Measurements from ENCODE around the gene TNFRSF19. TPM values are rescaled to one million over a fixed set of nuclear protein-coding genes. Genes with fewer than 3 reads are reported as not detected.

Gene TNFRSF19
- total and polyA plus RNA-seq, 2 experiments from 2014 or later: 19.8 to 25.3 TPM

DNA sequence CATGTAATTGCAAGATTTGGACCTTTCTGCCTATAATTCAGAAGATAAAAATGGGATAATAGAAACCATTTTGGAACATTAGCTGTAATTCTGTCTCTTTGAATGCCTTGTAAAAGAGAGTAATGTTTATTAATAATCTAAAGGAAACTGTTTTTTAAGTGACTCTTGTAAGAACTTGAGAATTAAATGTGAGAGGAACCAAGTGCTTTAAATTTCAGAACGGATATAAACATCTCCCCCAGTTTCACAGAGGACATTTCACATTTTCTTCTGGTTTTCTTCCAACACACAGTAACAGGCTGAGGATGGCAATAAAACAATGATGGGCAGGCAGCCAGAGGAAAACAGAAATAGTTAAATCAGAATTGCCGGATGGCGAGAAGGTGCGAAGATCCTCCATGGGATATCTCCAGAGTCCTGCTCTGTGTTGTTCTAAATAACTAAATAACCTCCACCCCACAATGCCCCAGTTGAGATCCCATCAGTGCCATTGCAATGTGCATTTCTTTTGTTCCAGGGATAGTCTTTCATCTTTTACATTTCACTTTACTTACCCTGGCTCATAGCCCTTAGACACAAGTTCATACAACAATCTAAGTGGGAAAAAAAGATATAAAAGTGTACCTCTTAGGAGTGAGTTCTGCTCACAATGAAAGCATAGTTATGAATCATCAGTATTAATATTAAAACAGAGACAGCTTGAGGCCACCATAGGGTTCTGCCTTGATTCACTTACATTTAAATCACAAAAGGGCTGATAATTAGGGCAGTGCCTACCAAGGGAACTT, 73.3 kb downstream of the TNFRSF19 start:
- Histone ChIP-seq H3K9me2 (replicated peaks; ENCODE audit: insufficient read depth) (no peaks in the 10 kb centered on the region), H3K9me3 (ENCODE audit: low read depth) (no peaks in the 10 kb centered on the region), H3K79me2 (no peaks in the 10 kb centered on the region), H2AFZ (no peak overlapping the region), H3K4me3 (no peak overlapping the region), H3K27me3 (no peaks in the 10 kb centered on the region), H3K4me2 (peak overlapping the region; percentile 15), H3K27ac (peak overlapping the region; percentile 39), H3K4me1 (ENCODE audit: insufficient read depth) (peaks cover 24% of the 10 kb centered on the region), H3K36me3 (replicated peaks; ENCODE audit: insufficient read depth, low read depth) (no peaks in the 10 kb centered on the region), H4K20me1 (ENCODE audit: insufficient read depth, poor library complexity, severe bottlenecking) (no peaks in the 10 kb centered on the region)
- no peak for TF ChIP-seq EZH2phosphoT487 (IDR thresholded peaks at IDR 0.05; ENCODE audit: low read depth, severe bottlenecking, unreplicated experiment)
- TF ChIP-seq CTCF (IDR thresholded peaks at IDR 0.05; ENCODE audit: poor library complexity): no peak
- no peak for TF ChIP-seq EZH2 (IDR thresholded peaks at IDR 0.05; ENCODE audit: borderline replicate concordance)
- 50% methylated on average over 4 of the region's 4 CpGs for WGBS (ENCODE audit: low lambda C conversion rate, missing lambda C conversion rate)
- no peak for DNase-seq (ENCODE audit: low spot score)

DNA sequence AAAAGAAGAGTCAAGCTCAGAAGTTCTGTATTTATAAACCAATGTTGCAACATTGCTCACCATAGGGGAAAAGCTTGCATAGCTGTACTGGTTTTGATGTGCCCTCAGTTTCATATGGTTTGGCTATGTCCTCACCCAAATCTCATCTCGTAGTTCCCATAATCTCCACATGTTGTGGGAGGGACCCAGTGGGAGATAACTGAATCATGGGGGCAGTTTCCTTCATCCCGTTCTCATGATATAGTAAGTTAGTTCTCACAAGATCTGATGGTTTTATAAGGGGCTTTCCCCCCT, 73.9 kb downstream of the TNFRSF19 start:
- Histone ChIP-seq H3K4me3 (no peak overlapping the region), H3K9me2 (replicated peaks; ENCODE audit: insufficient read depth) (no peaks in the 10 kb centered on the region), H2AFZ (no peak overlapping the region), H3K4me1 (ENCODE audit: insufficient read depth) (peaks cover 24% of the 10 kb centered on the region), H3K9me3 (ENCODE audit: low read depth) (no peaks in the 10 kb centered on the region), H3K36me3 (replicated peaks; ENCODE audit: insufficient read depth, low read depth) (no peaks in the 10 kb centered on the region), H4K20me1 (ENCODE audit: insufficient read depth, poor library complexity, severe bottlenecking) (no peaks in the 10 kb centered on the region), H3K27ac (peak overlapping the region; percentile 39), H3K79me2 (no peaks in the 10 kb centered on the region), H3K4me2 (peak overlapping the region; percentile 37), H3K27me3 (no peaks in the 10 kb centered on the region)
- WGBS (ENCODE audit: low lambda C conversion rate, missing lambda C conversion rate): 89% methylated on average over 2 of the region's 2 CpGs
- TF ChIP-seq EZH2phosphoT487 (IDR thresholded peaks at IDR 0.05; ENCODE audit: low read depth, severe bottlenecking, unreplicated experiment) (no peak), CTCF (IDR thresholded peaks at IDR 0.05; ENCODE audit: poor library complexity) (no peak), EZH2 (IDR thresholded peaks at IDR 0.05; ENCODE audit: borderline replicate concordance) (no peak)
- DNase-seq (ENCODE audit: low spot score): no peak

DNA sequence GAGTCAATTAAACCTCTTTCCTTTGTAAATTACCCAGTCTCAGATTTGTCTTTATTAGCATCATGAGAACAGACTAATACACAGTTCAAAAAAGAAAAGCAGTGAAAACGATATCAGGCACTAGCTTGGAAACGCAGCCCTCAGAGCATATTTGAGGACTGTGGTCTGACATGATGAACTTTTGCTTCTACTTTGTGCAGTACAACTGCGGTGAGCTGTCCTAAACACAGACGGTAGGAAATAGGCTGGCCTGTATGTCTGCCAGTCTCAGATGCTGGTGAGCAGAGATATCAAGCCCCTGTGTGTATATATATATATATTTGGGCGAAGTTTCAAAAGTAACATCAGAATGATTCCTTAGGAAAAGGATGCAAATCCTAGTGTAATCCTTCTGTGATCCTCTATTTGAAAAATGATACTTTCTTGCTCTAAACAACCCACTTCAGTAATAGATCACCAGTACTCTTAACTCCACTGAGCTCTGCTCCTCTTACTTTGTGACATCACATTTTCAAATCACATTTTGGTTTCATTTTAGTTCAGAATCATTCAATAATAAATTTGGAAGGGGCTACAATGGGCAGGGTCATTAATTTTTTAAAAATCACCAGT, 74.4 kb downstream of the TNFRSF19 start:
- peaks cover 24% of the 10 kb centered on the region for H3K4me1 ChIP-seq (ENCODE audit: insufficient read depth)
- DNase-seq (ENCODE audit: low spot score): no peak
- H2AFZ ChIP-seq: no peak overlapping the region
- no peaks in the 10 kb centered on the region for H3K9me3 ChIP-seq (ENCODE audit: low read depth)
- no peaks in the 10 kb centered on the region for H3K36me3 ChIP-seq (replicated peaks; ENCODE audit: insufficient read depth, low read depth)
- no peaks in the 10 kb centered on the region for H3K9me2 ChIP-seq (replicated peaks; ENCODE audit: insufficient read depth)
- peaks cover 3% of the 10 kb centered on the region for H3K79me2 ChIP-seq
- H4K20me1 ChIP-seq (ENCODE audit: insufficient read depth, poor library complexity, severe bottlenecking): no peaks in the 10 kb centered on the region
- no peak for TF ChIP-seq EZH2phosphoT487 (IDR thresholded peaks at IDR 0.05; ENCODE audit: low read depth, severe bottlenecking, unreplicated experiment)
- TF ChIP-seq EZH2 (IDR thresholded peaks at IDR 0.05; ENCODE audit: borderline replicate concordance): no peak
- no peak for TF ChIP-seq CTCF (IDR thresholded peaks at IDR 0.05; ENCODE audit: poor library complexity)
- no peaks in the 10 kb centered on the region for H3K27me3 ChIP-seq
- 67% methylated on average over 5 of the region's 5 CpGs for WGBS (ENCODE audit: low lambda C conversion rate, missing lambda C conversion rate)
- no peak overlapping the region for H3K4me3 ChIP-seq
- peak overlapping the region; percentile 37 for H3K4me2 ChIP-seq
- H3K27ac ChIP-seq: peak overlapping the region; percentile 39
